PFSK-1 (cell line): ENCODE measurements around the gene SPIRE2.

Experiments
- FOXP2 ChIP-seq: optimal IDR thresholded peaks from 2 replicates; pipeline ENCODE3; 2011; ENCODE audit warnings: borderline replicate concordance, control low read depth, inconsistent platforms; ENCODE audit not compliant: insufficient read depth; ENCODE audit errors: extremely low read length, extremely low read depth
- POLR2AphosphoS5 ChIP-seq: IDR thresholded peaks from 2 replicates; pipeline ENCODE4 v1.6.1; 2012; ENCODE audit warnings: low read depth, mild to moderate bottlenecking, control low read depth, low read length, moderate library complexity
- SIN3A ChIP-seq: IDR thresholded peaks from 2 replicates; pipeline ENCODE4 v1.6.1; 2012; ENCODE audit warnings: mild to moderate bottlenecking, low read length, moderate library complexity, borderline replicate concordance; ENCODE audit not compliant: insufficient read depth
- TAF1 ChIP-seq: IDR thresholded peaks from 2 replicates; pipeline ENCODE4 v1.6.1; 2012; ENCODE audit warnings: low read length, control low read depth, borderline replicate concordance; ENCODE audit not compliant: insufficient read depth
- TF ChIP-seq, protein P1 (sequence below), 2 experiments: IDR thresholded peaks; 2 replicates each; pipeline versions ENCODE4 v1.6.1 to v1.8.0; 2011 to 2012; ENCODE audit warnings: low read depth in 2 of 2, low read length in 2 of 2, control low read depth in 1 of 2, inconsistent platforms in 1 of 2, mild to moderate bottlenecking in 1 of 2, moderate library complexity in 1 of 2; ENCODE audit not compliant: insufficient read depth in 1 of 2

Gene SPIRE2

DNA sequence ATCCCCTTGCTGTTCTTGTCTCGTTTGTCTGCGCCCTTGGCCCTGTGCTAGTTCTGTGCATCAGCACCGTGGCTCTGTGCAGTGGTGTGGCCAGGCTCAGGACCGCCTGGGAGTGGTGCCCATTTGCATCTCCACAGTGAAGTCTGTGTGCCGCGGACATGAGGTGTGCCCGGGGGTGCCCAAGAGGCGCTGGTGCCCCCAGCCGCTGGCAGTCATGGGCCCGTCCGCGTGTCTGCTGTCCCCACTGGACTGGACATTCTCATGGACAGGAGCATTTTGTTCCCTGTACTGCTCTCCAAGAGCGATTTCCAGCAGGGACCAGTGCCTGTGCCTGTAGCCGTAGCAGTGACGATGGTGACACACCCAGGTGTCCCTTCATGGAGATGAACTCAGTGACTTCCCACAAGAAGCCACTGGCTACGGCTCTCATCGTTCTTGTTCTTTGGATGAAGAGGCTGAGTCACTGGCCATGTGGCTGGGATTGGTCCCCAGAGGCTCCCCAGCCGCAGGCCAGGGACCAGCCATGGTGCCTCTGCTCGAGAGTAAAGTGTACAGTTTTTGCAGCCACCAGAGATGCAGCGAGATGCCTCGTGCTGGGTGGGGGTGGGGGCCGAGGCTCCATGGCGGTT, 77.3 kb downstream of the SPIRE2 start:
- TF ChIP-seq POLR2AphosphoS5 (no peak), SIN3A (no peak), TAF1 (no peak), FOXP2 (no peak)
- TF ChIP-seq, protein P1, sequence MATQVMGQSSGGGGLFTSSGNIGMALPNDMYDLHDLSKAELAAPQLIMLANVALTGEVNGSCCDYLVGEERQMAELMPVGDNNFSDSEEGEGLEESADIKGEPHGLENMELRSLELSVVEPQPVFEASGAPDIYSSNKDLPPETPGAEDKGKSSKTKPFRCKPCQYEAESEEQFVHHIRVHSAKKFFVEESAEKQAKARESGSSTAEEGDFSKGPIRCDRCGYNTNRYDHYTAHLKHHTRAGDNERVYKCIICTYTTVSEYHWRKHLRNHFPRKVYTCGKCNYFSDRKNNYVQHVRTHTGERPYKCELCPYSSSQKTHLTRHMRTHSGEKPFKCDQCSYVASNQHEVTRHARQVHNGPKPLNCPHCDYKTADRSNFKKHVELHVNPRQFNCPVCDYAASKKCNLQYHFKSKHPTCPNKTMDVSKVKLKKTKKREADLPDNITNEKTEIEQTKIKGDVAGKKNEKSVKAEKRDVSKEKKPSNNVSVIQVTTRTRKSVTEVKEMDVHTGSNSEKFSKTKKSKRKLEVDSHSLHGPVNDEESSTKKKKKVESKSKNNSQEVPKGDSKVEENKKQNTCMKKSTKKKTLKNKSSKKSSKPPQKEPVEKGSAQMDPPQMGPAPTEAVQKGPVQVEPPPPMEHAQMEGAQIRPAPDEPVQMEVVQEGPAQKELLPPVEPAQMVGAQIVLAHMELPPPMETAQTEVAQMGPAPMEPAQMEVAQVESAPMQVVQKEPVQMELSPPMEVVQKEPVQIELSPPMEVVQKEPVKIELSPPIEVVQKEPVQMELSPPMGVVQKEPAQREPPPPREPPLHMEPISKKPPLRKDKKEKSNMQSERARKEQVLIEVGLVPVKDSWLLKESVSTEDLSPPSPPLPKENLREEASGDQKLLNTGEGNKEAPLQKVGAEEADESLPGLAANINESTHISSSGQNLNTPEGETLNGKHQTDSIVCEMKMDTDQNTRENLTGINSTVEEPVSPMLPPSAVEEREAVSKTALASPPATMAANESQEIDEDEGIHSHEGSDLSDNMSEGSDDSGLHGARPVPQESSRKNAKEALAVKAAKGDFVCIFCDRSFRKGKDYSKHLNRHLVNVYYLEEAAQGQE (IDR thresholded peaks at IDR 0.05; ENCODE audit: insufficient read depth in 1 of 2, low read depth in 2 of 2, low read length in 2 of 2) = no peak

DNA sequence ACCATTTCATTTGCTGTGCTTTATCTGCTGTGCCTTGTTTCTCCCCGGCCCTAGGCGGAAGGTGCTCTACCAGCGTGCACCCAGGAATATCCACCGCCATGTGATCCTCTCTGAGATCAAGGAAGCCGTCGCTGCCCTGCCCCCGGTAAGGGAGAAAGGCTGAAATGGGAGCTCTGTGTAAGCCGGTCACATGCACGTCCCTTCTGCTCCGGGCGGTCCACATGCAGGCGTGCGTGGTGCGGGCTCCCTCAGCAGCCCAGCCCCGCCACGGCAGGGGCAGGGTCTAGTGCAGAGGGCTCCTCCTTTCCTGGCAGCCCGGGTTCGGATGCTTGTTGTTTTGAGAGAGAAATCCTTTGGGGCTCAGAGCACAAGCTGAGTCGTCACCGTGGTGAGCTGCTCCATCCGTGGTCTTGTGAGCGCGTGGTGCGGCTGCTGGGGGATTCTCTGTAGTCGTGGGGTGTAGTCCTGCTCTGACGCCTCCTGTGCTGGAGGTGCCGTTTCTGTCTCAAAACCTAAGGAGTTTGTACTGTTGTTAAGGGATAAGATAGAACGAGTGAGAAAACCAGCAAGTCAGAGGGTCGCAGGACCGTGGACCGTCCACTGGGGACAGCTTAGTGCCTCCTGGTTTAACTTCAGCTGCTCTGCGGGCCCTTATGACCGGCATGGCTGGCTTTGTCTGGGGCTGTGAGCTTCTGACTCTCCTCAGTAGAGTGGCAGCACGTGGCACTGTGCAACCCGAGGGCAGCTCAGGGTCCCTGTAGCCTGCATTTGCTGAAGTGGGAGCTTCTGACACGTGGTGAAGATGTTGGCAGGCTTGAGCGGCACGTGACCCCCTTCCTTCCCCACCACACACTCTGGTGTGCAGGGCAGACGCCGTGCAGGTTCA, 78.1 kb downstream of the SPIRE2 start:
- TF ChIP-seq POLR2AphosphoS5 (no peak), FOXP2 (no peak), TAF1 (no peak), SIN3A (no peak)
- TF ChIP-seq, protein P1 (IDR thresholded peaks at IDR 0.05; ENCODE audit: insufficient read depth in 1 of 2, low read depth in 2 of 2, low read length in 2 of 2) = no peak

DNA sequence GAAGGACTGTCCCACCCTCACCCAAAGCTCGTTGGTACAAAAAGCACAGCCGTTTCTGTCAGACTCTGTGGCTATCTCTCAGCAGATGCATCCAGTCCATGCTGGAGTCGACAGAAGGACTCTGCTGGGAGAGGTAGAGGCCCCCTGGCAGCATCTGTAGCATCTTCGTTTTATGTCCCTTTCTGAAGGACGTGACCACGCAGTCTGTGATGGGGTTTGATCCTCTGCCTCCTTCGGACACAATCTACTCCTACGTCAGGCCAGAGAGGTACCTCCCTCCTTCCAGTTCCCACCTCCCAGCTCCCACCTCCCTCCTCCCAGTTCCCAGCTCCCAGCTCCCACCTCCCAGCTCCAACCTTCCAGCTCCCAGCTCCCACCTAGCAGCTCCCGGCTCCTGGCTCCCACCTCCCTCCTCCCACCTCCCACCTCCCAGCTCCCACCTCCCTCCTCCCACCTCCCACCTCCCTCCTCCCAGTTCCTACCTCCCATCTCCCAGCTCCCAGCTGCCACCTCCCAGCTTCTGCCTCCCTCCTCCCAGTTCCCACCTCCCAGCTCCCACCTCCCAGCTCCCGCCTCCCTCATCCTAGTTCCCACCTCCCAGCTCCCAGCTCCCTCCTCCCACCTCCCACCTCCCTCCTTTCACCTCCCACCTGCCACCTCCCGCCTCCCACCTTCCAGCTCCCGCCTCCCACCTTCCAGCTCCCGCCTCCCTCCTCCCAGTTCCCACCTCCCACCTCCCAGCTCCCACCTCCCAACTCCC, 79.0 kb downstream of the SPIRE2 start:
- no peak for TF ChIP-seq SIN3A
- TF ChIP-seq, protein P1 (IDR thresholded peaks at IDR 0.05; ENCODE audit: insufficient read depth in 1 of 2, low read depth in 2 of 2, low read length in 2 of 2) = no peak
- no peak for TF ChIP-seq TAF1
- no peak for TF ChIP-seq FOXP2
- TF ChIP-seq POLR2AphosphoS5 = no peak

DNA sequence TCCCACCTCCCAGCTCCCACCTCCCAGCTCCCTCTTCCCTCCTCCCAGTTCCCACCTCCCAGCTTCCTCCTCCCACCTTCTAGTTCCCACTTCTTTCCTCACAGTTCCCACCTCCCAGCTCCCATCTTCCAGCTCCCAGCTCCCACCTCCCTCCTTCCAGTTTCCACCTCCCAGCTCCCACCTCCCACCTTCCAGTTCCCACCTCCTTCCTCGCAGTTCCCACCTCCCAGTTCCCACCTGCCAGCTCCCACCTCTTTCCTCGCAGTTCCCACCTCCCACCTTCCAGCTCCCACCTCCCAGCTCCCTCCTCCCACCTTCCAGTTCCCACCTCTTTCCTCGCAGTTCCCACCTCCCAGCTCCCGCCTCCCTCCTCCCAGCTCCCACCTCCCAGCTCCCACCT, 80.0 kb downstream of the SPIRE2 start:
- TF ChIP-seq, protein P1 (IDR thresholded peaks at IDR 0.05; ENCODE audit: insufficient read depth in 1 of 2, low read depth in 2 of 2, low read length in 2 of 2) = no peak
- TF ChIP-seq TAF1 = no peak
- TF ChIP-seq FOXP2 = no peak
- TF ChIP-seq POLR2AphosphoS5 = no peak
- TF ChIP-seq SIN3A = no peak
